GM19395 (cell line): ENCODE results near the gene ANKRD11.
"Not testable (repeated sequence)": the region's sequence is repeated elsewhere in the genome, so short reads cannot be mapped to it uniquely, and the experiment has no call there.

ENCODE experiments used
- ATAC-seq: cut with Tn5 transposase; IDR thresholded peaks from one replicate; pipeline ENCODE4 v1.9.1; 2021; ENCODE audit warnings: mild to moderate bottlenecking, moderate library complexity; ENCODE audit not compliant: unreplicated experiment

The ANKRD11 gene

GRCh38 chr16:89319631-89319885 is 170.8 kb downstream of the ANKRD11 start:
- no peak for ATAC-seq

GRCh38 chr16:89318871-89319630 is 171.3 kb downstream of the ANKRD11 start:
- no peak for ATAC-seq

GRCh38 chr16:89318430-89318758 is 172.0 kb downstream of the ANKRD11 start:
- no peak for ATAC-seq

- ATAC-seq = no peak
Measured at GRCh38 chr16:89317729-89318429, 172.5 kb downstream of the ANKRD11 start.

- no peak for ATAC-seq
Measured at GRCh38 chr16:89317101-89317671, 173.2 kb downstream of the ANKRD11 start.

GRCh38 chr16:89316701-89317100 is 173.7 kb downstream of the ANKRD11 start:
- ATAC-seq = no peak

- no peak for ATAC-seq
Measured at GRCh38 chr16:89315791-89316581, 174.4 kb downstream of the ANKRD11 start.

- ATAC-seq = no peak
Measured at GRCh38 chr16:89315271-89315670, 175.1 kb downstream of the ANKRD11 start.

GRCh38 chr16:89314854-89315253 is 175.5 kb downstream of the ANKRD11 start:
- ATAC-seq = no peak

GRCh38 chr16:89314357-89314756 is 176.0 kb downstream of the ANKRD11 start:
- ATAC-seq = no peak

GRCh38 chr16:89313583-89313982 is 176.8 kb downstream of the ANKRD11 start:
- no peak for ATAC-seq

- ATAC-seq = no peak
Measured at GRCh38 chr16:89312598-89313299, 177.6 kb downstream of the ANKRD11 start.

- no peak for ATAC-seq
Measured at GRCh38 chr16:89312194-89312593, 178.2 kb downstream of the ANKRD11 start.

- no peak for ATAC-seq
Measured at GRCh38 chr16:89311636-89312035, 178.7 kb downstream of the ANKRD11 start.

- ATAC-seq = no peak
Measured at GRCh38 chr16:89309438-89310122, 180.8 kb downstream of the ANKRD11 start.

- no peak for ATAC-seq
Measured at GRCh38 chr16:89308391-89309333, 181.7 kb downstream of the ANKRD11 start.

- ATAC-seq = no peak
Measured at GRCh38 chr16:89307421-89307805, 182.9 kb downstream of the ANKRD11 start.

- ATAC-seq = not testable (repeated sequence)
Measured at GRCh38 chr16:89306457-89307420, 183.6 kb downstream of the ANKRD11 start.
